WTC11 (cell line): ENCODE measurements around the gene RNF208. TPM values are rescaled to one million over a fixed set of nuclear protein-coding genes. Genes with fewer than 3 reads are reported as not detected.

Experiments
- ATAC-seq: fragments of 200-7000 bp; cut with Tn5 transposase; 2 replicates; pipeline ENCODE4 v1.10.0; 2021; ENCODE audit warnings: mild to moderate bottlenecking, moderate library complexity
- CTCF ChIA-PET: fragments of 300-600 bp; sonication (Branson Sonifier 250); formaldehyde crosslinking; loops from one replicate; lab custom pipeline; 2021; ENCODE audit warnings: antibody characterized with exemption; lab: Charles Lee
- POLR2A ChIA-PET: fragments of 350-600 bp; sonication (Branson Sonifier 250); formaldehyde crosslinking; loops from one replicate; lab custom pipeline; 2021; ENCODE audit warnings: antibody characterized with exemption; lab: Charles Lee
- DNase-seq: peaks from one replicate; pipeline ENCODE4 v3.0.0; 2021; ENCODE audit warnings: low spot score
- H3K27ac Mint-ChIP-seq: 2 replicates; pipeline ENCODE4 v1.8.0; 2021; ENCODE audit warnings: mixed read lengths
- H3K27me3 Mint-ChIP-seq: 2 replicates; pipeline ENCODE4 v1.8.0; 2021; ENCODE audit warnings: low read depth, mild to moderate bottlenecking, moderate library complexity, mixed read lengths
- H3K36me3 Mint-ChIP-seq: 2 replicates; pipeline ENCODE4 v1.8.0; 2021; ENCODE audit warnings: mixed read lengths
- H3K4me1 Mint-ChIP-seq: 2 replicates; pipeline ENCODE4 v1.8.0; 2022; ENCODE audit warnings: mixed read lengths
- H3K4me3 Mint-ChIP-seq: 2 replicates; pipeline ENCODE4 v1.8.0; 2021; ENCODE audit warnings: mild to moderate bottlenecking, moderate library complexity, mixed read lengths
- H3K9me3 Mint-ChIP-seq: 2 replicates; pipeline ENCODE4 v1.8.0; 2021; ENCODE audit warnings: mixed read lengths
- ATF6 ChIP-seq: sonication (generic); formaldehyde crosslinking; IDR thresholded peaks from 2 replicates; pipeline ENCODE4 v1.8.1; 2023; ENCODE audit warnings: mild to moderate bottlenecking, missing genetic modification reagents
- CREB1 ChIP-seq: sonication (generic); formaldehyde crosslinking; IDR thresholded peaks from 2 replicates; pipeline ENCODE4 v1.8.0; 2023; ENCODE audit warnings: mild to moderate bottlenecking, missing genetic modification reagents
- E2F4 ChIP-seq: sonication (generic); formaldehyde crosslinking; IDR thresholded peaks from 2 replicates; pipeline ENCODE4 v1.8.1; 2022; ENCODE audit warnings: low read depth, mild to moderate bottlenecking, moderate library complexity, missing genetic modification reagents, borderline replicate concordance
- E2F5 ChIP-seq: sonication (generic); formaldehyde crosslinking; IDR thresholded peaks from 2 replicates; pipeline ENCODE4 v1.8.1; 2022; ENCODE audit warnings: mild to moderate bottlenecking, moderate library complexity, missing genetic modification reagents
- ELF4 ChIP-seq: sonication (generic); formaldehyde crosslinking; IDR thresholded peaks from 2 replicates; pipeline ENCODE4 v1.8.1; 2022; ENCODE audit warnings: low read depth, mild to moderate bottlenecking, moderate library complexity, missing genetic modification reagents
- GRHL2 ChIP-seq: fragments of 250-450 bp; sonication (Bioruptor Pico); IDR thresholded peaks from 2 replicates; pipeline ENCODE4 v1.8.0; 2022; ENCODE audit warnings: mild to moderate bottlenecking, moderate library complexity; ENCODE audit not compliant: insufficient replicate concordance, severe bottlenecking
- GTF2I ChIP-seq: fragments of 250-450 bp; sonication (Bioruptor Pico); conservative IDR thresholded peaks from 2 replicates; pipeline ENCODE4 v1.4.0; 2021; ENCODE audit warnings: mild to moderate bottlenecking
- HMGA2 ChIP-seq: fragments of 250-450 bp; sonication (Bioruptor Pico); IDR thresholded peaks from 2 replicates; pipeline ENCODE4 v1.4.0; 2021; ENCODE audit warnings: mild to moderate bottlenecking, moderate library complexity
- IRF2 ChIP-seq: sonication (generic); formaldehyde crosslinking; IDR thresholded peaks from 2 replicates; pipeline ENCODE4 v1.8.0; 2022; ENCODE audit warnings: low read depth, missing genetic modification reagents, borderline replicate concordance
- MLX ChIP-seq: sonication (generic); formaldehyde crosslinking; IDR thresholded peaks from 2 replicates; pipeline ENCODE4 v1.8.1; 2023; ENCODE audit warnings: mild to moderate bottlenecking, missing genetic modification reagents, moderate library complexity
- MXD4 ChIP-seq: fragments of 250-450 bp; sonication (Bioruptor Pico); IDR thresholded peaks from 2 replicates; pipeline ENCODE4 v1.8.0; 2021; ENCODE audit warnings: mild to moderate bottlenecking, moderate library complexity, borderline replicate concordance
- SOX15 ChIP-seq: fragments of 250-450 bp; sonication (Bioruptor Pico); IDR thresholded peaks from 2 replicates; pipeline ENCODE4 v1.9.0; 2021; ENCODE audit warnings: mild to moderate bottlenecking
- TCF7 ChIP-seq: sonication (generic); formaldehyde crosslinking; IDR thresholded peaks from 2 replicates; pipeline ENCODE4 v1.8.0; 2022; ENCODE audit warnings: mild to moderate bottlenecking, low read depth, missing genetic modification reagents, moderate library complexity
- USF2 ChIP-seq: sonication (generic); formaldehyde crosslinking; IDR thresholded peaks from 2 replicates; pipeline ENCODE4 v1.8.1; 2023; ENCODE audit warnings: mild to moderate bottlenecking, missing genetic modification reagents, moderate library complexity
- ZNF219 ChIP-seq: sonication (generic); formaldehyde crosslinking; IDR thresholded peaks from 2 replicates; pipeline ENCODE4 v1.8.0; 2023; ENCODE audit warnings: missing genetic modification reagents, mild to moderate bottlenecking, borderline replicate concordance
- ZNF263 ChIP-seq: sonication (generic); formaldehyde crosslinking; IDR thresholded peaks from 2 replicates; pipeline ENCODE4 v1.8.1; 2022; ENCODE audit warnings: low read depth, mild to moderate bottlenecking, moderate library complexity, missing genetic modification reagents
- ZNF317 ChIP-seq: sonication (generic); formaldehyde crosslinking; IDR thresholded peaks from 2 replicates; pipeline ENCODE4 v1.8.1; 2023; ENCODE audit warnings: low read depth, mild to moderate bottlenecking, moderate library complexity, missing genetic modification reagents, borderline replicate concordance
- ZNF416 ChIP-seq: fragments of 250-450 bp; sonication (Bioruptor Pico); IDR thresholded peaks from 2 replicates; pipeline ENCODE4 v1.9.0; 2021; ENCODE audit warnings: mild to moderate bottlenecking, inconsistent platforms
- ZNF423 ChIP-seq: fragments of 250-450 bp; sonication (Bioruptor Pico); IDR thresholded peaks from 2 replicates; pipeline ENCODE4 v2.1.2; 2022; ENCODE audit warnings: mild to moderate bottlenecking, moderate library complexity
- ZNF671 ChIP-seq: fragments of 250-450 bp; sonication (Bioruptor Pico); IDR thresholded peaks from 2 replicates; pipeline ENCODE4 v1.8.0; 2021; ENCODE audit warnings: mild to moderate bottlenecking
- total RNA-seq: library from RNA; stranded (reverse); gene quantifications from 3 replicates; pipeline ENCODE4 v1.2.3, GENCODE V29; 2021

The RNF208 gene
- total RNA-seq, 1 experiment from 2014 or later: 14.8 TPM

- no peaks in the 10 kb centered on the region; the same call in 1 of the 2 replicates for H3K27me3 Mint-ChIP-seq
- peaks cover 12% of the 10 kb centered on the region for H3K4me1 Mint-ChIP-seq
- H3K4me3 Mint-ChIP-seq: no peak overlapping the region
- H3K27ac Mint-ChIP-seq: no peak overlapping the region
- H3K9me3 Mint-ChIP-seq: no peaks in the 10 kb centered on the region
- DNase-seq (no peak), ATAC-seq (no peak)
- ChIA-PET CTCF (no interaction called here), POLR2A (no interaction called here)
- peaks cover 9% of the 10 kb centered on the region for H3K36me3 Mint-ChIP-seq
- TF ChIP-seq E2F5 (CRISPR knock-in tag) (no peak), MLX (CRISPR knock-in tag) (no peak), ZNF219 (CRISPR knock-in tag) (no peak), CREB1 (CRISPR knock-in tag) (no peak), ELF4 (no peak), ZNF423 (no peak), MXD4 (CRISPR knock-in tag) (no peak), ZNF263 (CRISPR knock-in tag) (no peak), E2F4 (CRISPR knock-in tag) (no peak), IRF2 (CRISPR knock-in tag) (no peak), SOX15 (no peak), TCF7 (CRISPR knock-in tag) (no peak), USF2 (CRISPR knock-in tag) (no peak), ATF6 (CRISPR knock-in tag) (no peak)
Measured at GRCh38 chr9:137182836-137183235, 39.2 kb downstream of the RNF208 start.

- no peaks in the 10 kb centered on the region for H3K9me3 Mint-ChIP-seq
- H3K4me3 Mint-ChIP-seq: no peak overlapping the region
- DNase-seq (no peak), ATAC-seq (no peak)
- H3K4me1 Mint-ChIP-seq: 0 out of 2 replicates have a peak, but pooled peaks cover under 1% of the 10 kb centered on the region
- CTCF ChIA-PET: no interaction called here
- H3K27ac Mint-ChIP-seq: no peak overlapping the region
- TF ChIP-seq ZNF416: no peak
- TF ChIP-seq GTF2I (CRISPR knock-in tag): no peak
- TF ChIP-seq ZNF317: no peak
- TF ChIP-seq HMGA2 (CRISPR knock-in tag): no peak
- TF ChIP-seq ELF4: no peak
- no peak for TF ChIP-seq ZNF671 (CRISPR knock-in tag)
- TF ChIP-seq IRF2 (CRISPR knock-in tag): no peak
- no peak for TF ChIP-seq GRHL2 (CRISPR knock-in tag)
- no peaks in the 10 kb centered on the region; the same call in 1 of the 2 replicates for H3K27me3 Mint-ChIP-seq
- POLR2A ChIA-PET: no interaction called here
- peaks cover 9% of the 10 kb centered on the region for H3K36me3 Mint-ChIP-seq
Measured at GRCh38 chr9:137181680-137182079, 40.4 kb downstream of the RNF208 start.
